HEK293 (cell line): Measurements from ENCODE around the gene CCDC158.

Source experiments
- GLIS1 ChIP-seq: fragments of 450-650 bp; formaldehyde crosslinking; IDR thresholded peaks from 2 replicates; pipeline ENCODE4 v1.5.1; 2016; ENCODE audit warnings: missing biosample characterization, missing genetic modification characterization
- GLIS2 ChIP-seq: fragments of 450-650 bp; formaldehyde crosslinking; IDR thresholded peaks from 2 replicates; pipeline ENCODE4 v1.5.1; 2016; ENCODE audit warnings: missing biosample characterization, missing genetic modification characterization
- HOXD13 ChIP-seq: sonication (generic); formaldehyde crosslinking; IDR thresholded peaks from 2 replicates; pipeline ENCODE4 v1.8.0; 2022; ENCODE audit warnings: missing genetic modification reagents, borderline replicate concordance
- KLF16 ChIP-seq: fragments of 450-650 bp; formaldehyde crosslinking; IDR thresholded peaks from 2 replicates; pipeline ENCODE4 v1.5.1; 2017; ENCODE audit warnings: missing biosample characterization, missing genetic modification characterization
- OVOL3 ChIP-seq: fragments of 450-650 bp; formaldehyde crosslinking; IDR thresholded peaks from 2 replicates; pipeline ENCODE4 v1.5.1; 2016; ENCODE audit warnings: missing biosample characterization, missing genetic modification characterization
- SP2 ChIP-seq: fragments of 450-650 bp; formaldehyde crosslinking; IDR thresholded peaks from 2 replicates; pipeline ENCODE4 v1.5.1; 2016; ENCODE audit warnings: missing biosample characterization, missing genetic modification characterization
- SP7 ChIP-seq: fragments of 450-650 bp; formaldehyde crosslinking; IDR thresholded peaks from 2 replicates; pipeline ENCODE4 v1.5.1; 2016; ENCODE audit warnings: missing biosample characterization, missing genetic modification characterization
- ZBTB17 ChIP-seq: fragments of 450-650 bp; formaldehyde crosslinking; IDR thresholded peaks from 2 replicates; pipeline ENCODE4 v1.5.1; 2016; ENCODE audit warnings: missing biosample characterization, missing genetic modification characterization
- ZBTB20 ChIP-seq: fragments of 450-650 bp; formaldehyde crosslinking; IDR thresholded peaks from 2 replicates; pipeline ENCODE4 v1.5.1; 2016; ENCODE audit warnings: missing biosample characterization, missing genetic modification characterization
- ZBTB8A ChIP-seq: fragments of 450-650 bp; formaldehyde crosslinking; IDR thresholded peaks from 2 replicates; pipeline ENCODE4 v1.5.1; 2016; ENCODE audit warnings: missing biosample characterization, missing genetic modification characterization
- ZFHX2 ChIP-seq: fragments of 450-650 bp; formaldehyde crosslinking; conservative IDR thresholded peaks from 2 replicates; pipeline ENCODE4 v1.5.1; 2016; ENCODE audit warnings: missing biosample characterization, missing genetic modification characterization
- ZFP3 ChIP-seq: fragments of 450-650 bp; formaldehyde crosslinking; IDR thresholded peaks from 2 replicates; pipeline ENCODE4 v1.5.1; 2016; ENCODE audit warnings: low read depth, missing biosample characterization, missing genetic modification characterization
- ZNF112 ChIP-seq: fragments of 450-650 bp; formaldehyde crosslinking; IDR thresholded peaks from 2 replicates; pipeline ENCODE4 v1.5.0; 2017; ENCODE audit warnings: missing biosample characterization, missing genetic modification characterization
- ZNF223 ChIP-seq: fragments of 450-650 bp; formaldehyde crosslinking; IDR thresholded peaks from 2 replicates; pipeline ENCODE4 v1.5.1; 2016; ENCODE audit warnings: missing biosample characterization, missing genetic modification characterization
- ZNF335 ChIP-seq: fragments of 450-650 bp; formaldehyde crosslinking; conservative IDR thresholded peaks from 2 replicates; pipeline ENCODE4 v1.5.1; 2016; ENCODE audit warnings: missing biosample characterization, missing genetic modification characterization
- ZNF341 ChIP-seq: fragments of 450-650 bp; formaldehyde crosslinking; IDR thresholded peaks from 2 replicates; pipeline ENCODE4; 2016; ENCODE audit warnings: low read depth, missing biosample characterization, missing genetic modification characterization
- ZNF394 ChIP-seq: fragments of 450-650 bp; formaldehyde crosslinking; IDR thresholded peaks from 2 replicates; pipeline ENCODE4 v1.5.1; 2016; ENCODE audit warnings: missing biosample characterization, missing genetic modification characterization, mild to moderate bottlenecking, moderate library complexity, borderline replicate concordance
- ZNF600 ChIP-seq: fragments of 450-650 bp; formaldehyde crosslinking; IDR thresholded peaks from 2 replicates; pipeline ENCODE4 v1.5.1; 2016; ENCODE audit warnings: missing biosample characterization, missing genetic modification characterization
- ZNF785 ChIP-seq: fragments of 450-650 bp; formaldehyde crosslinking; IDR thresholded peaks from 2 replicates; pipeline ENCODE4 v1.5.1; 2016; ENCODE audit warnings: missing biosample characterization, missing genetic modification characterization
- ZNF837 ChIP-seq: fragments of 450-650 bp; formaldehyde crosslinking; IDR thresholded peaks from 2 replicates; pipeline ENCODE4 v1.5.1; 2016; ENCODE audit warnings: missing biosample characterization, missing genetic modification characterization
- ZSCAN30 ChIP-seq: fragments of 450-650 bp; IDR thresholded peaks from 2 replicates; pipeline ENCODE4 v1.5.1; 2018; ENCODE audit warnings: missing biosample characterization, mild to moderate bottlenecking, missing genetic modification characterization, moderate library complexity
- ZXDB ChIP-seq: fragments of 450-650 bp; formaldehyde crosslinking; IDR thresholded peaks from 2 replicates; pipeline ENCODE4 v1.5.1; 2016; ENCODE audit warnings: missing biosample characterization, missing genetic modification characterization
- TF ChIP-seq, protein P1 (sequence below): fragments of 450-650 bp; formaldehyde crosslinking; IDR thresholded peaks from 2 replicates; pipeline ENCODE4 v1.5.1; 2016; ENCODE audit warnings: missing biosample characterization, missing genetic modification characterization
- TF ChIP-seq, protein P2 (sequence below): fragments of 450-650 bp; formaldehyde crosslinking; IDR thresholded peaks from 2 replicates; pipeline ENCODE4 v1.5.1; 2016; ENCODE audit warnings: missing biosample characterization, missing genetic modification characterization
- TF ChIP-seq, protein P3 (sequence below): fragments of 450-650 bp; formaldehyde crosslinking; conservative IDR thresholded peaks from 2 replicates; pipeline ENCODE4 v1.5.1; 2016; ENCODE audit warnings: low read depth, missing biosample characterization, missing genetic modification characterization
- TF ChIP-seq, protein P4 (sequence below): fragments of 450-650 bp; formaldehyde crosslinking; IDR thresholded peaks from 2 replicates; pipeline ENCODE4 v1.5.1; 2016; ENCODE audit warnings: missing biosample characterization, missing genetic modification characterization
- TF ChIP-seq, protein P5 (sequence below): fragments of 450-650 bp; formaldehyde crosslinking; IDR thresholded peaks from 2 replicates; pipeline ENCODE4 v1.5.1; 2016; ENCODE audit warnings: missing biosample characterization, missing genetic modification characterization
- TF ChIP-seq, protein P6 (sequence below): fragments of 450-650 bp; formaldehyde crosslinking; IDR thresholded peaks from 2 replicates; pipeline ENCODE4 v1.5.1; 2016; ENCODE audit warnings: missing biosample characterization, missing genetic modification characterization

Gene CCDC158

DNA sequence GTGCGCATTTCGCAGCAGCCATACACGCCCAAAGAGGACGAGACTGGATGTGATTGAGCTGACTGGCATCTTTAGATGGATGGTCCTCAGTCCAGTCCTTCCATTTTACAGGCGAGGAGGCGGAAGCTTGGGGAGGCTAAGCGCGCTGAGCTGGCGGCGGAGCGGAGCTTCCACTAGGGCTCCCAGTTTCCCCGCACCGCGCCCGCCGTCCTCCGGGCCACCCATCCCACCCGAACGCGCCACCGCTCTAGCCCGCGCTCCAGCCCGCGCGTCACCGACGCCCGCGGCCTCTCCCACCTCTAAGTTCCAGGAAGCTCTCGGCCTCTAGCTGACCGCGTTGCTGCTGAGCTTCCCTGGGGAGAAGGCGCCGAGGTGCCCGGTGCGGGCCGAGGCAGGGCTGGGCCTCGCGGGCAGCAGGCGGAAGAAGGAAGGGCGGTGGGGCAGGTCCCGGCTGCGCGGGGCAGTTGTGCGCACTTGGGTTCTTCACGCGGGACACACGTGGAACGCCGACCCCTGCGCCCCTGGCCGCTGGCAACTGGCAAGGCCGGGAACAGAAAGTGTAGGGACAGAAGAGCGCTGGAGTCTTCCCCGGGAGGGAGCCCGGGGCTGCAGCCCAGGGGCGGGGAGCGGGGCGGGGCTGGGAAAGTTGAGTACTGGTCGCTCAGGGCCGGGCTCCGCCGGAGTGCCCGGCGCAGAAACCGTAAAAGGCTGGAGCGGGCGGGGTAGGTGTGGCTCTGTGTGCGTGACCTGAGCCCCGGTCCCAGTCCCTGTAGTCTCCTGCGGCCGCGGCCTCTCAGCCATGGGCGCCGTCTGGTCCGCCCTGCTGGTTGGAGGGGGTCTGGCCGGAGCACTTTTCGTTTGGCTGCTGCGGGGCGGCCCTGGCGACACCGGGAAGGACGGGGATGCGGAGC is 114.7 kb downstream of the CCDC158 start, which contains the start of gene STBD1 (continued):
- TF ChIP-seq, protein P1, sequence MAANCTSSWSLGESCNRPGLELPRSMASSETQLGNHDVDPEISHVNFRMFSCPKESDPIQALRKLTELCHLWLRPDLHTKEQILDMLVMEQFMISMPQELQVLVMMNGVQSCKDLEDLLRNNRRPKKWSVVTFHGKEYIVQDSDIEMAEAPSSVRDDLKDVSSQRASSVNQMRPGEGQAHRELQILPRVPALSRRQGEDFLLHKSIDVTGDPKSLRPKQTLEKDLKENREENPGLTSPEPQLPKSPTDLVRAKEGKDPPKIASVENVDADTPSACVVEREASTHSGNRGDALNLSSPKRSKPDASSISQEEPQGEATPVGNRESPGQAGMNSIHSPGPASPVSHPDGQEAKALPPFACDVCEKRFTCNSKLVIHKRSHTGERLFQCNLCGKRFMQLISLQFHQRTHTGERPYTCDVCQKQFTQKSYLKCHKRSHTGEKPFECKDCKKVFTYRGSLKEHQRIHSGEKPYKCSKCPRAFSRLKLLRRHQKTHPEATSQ (tag by site-specific recombination), result peak; percentile 53; the same call in 1 of the 2 replicates
- peak; percentile 21; the same call in 1 of the 2 replicates for TF ChIP-seq GLIS2 (tag by site-specific recombination)
- TF ChIP-seq, protein P2, sequence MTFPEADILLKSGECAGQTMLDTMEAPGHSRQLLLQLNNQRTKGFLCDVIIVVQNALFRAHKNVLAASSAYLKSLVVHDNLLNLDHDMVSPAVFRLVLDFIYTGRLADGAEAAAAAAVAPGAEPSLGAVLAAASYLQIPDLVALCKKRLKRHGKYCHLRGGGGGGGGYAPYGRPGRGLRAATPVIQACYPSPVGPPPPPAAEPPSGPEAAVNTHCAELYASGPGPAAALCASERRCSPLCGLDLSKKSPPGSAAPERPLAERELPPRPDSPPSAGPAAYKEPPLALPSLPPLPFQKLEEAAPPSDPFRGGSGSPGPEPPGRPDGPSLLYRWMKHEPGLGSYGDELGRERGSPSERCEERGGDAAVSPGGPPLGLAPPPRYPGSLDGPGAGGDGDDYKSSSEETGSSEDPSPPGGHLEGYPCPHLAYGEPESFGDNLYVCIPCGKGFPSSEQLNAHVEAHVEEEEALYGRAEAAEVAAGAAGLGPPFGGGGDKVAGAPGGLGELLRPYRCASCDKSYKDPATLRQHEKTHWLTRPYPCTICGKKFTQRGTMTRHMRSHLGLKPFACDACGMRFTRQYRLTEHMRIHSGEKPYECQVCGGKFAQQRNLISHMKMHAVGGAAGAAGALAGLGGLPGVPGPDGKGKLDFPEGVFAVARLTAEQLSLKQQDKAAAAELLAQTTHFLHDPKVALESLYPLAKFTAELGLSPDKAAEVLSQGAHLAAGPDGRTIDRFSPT (tag by site-specific recombination), result peak; percentile 88
- peak; percentile 96 for TF ChIP-seq ZBTB8A (tag by site-specific recombination)
- TF ChIP-seq ZSCAN30 (tag by site-specific recombination), result peak; percentile 79
- peak; percentile 15; the same call in 1 of the 2 replicates for TF ChIP-seq GLIS1 (tag by site-specific recombination)
- TF ChIP-seq ZFP3 (tag by site-specific recombination), result no peak
- peak; percentile 80 for TF ChIP-seq ZNF600 (tag by site-specific recombination)
- TF ChIP-seq, protein P3, sequence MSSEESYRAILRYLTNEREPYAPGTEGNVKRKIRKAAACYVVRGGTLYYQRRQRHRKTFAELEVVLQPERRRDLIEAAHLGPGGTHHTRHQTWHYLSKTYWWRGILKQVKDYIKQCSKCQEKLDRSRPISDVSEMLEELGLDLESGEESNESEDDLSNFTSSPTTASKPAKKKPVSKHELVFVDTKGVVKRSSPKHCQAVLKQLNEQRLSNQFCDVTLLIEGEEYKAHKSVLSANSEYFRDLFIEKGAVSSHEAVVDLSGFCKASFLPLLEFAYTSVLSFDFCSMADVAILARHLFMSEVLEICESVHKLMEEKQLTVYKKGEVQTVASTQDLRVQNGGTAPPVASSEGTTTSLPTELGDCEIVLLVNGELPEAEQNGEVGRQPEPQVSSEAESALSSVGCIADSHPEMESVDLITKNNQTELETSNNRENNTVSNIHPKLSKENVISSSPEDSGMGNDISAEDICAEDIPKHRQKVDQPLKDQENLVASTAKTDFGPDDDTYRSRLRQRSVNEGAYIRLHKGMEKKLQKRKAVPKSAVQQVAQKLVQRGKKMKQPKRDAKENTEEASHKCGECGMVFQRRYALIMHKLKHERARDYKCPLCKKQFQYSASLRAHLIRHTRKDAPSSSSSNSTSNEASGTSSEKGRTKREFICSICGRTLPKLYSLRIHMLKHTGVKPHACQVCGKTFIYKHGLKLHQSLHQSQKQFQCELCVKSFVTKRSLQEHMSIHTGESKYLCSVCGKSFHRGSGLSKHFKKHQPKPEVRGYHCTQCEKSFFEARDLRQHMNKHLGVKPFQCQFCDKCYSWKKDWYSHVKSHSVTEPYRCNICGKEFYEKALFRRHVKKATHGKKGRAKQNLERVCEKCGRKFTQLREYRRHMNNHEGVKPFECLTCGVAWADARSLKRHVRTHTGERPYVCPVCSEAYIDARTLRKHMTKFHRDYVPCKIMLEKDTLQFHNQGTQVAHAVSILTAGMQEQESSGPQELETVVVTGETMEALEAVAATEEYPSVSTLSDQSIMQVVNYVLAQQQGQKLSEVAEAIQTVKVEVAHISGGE (tag by site-specific recombination), result peak; percentile 80
- TF ChIP-seq KLF16 (tag by site-specific recombination), result no peak
- TF ChIP-seq OVOL3, result no peak
- peak; percentile 65 for TF ChIP-seq SP2
- peak; percentile 78 for TF ChIP-seq ZNF335 (tag by site-specific recombination)
- TF ChIP-seq ZFHX2 (tag by site-specific recombination), result peak; percentile 66
- peak; percentile 69 for TF ChIP-seq ZBTB17 (tag by site-specific recombination)
- TF ChIP-seq, protein P4, sequence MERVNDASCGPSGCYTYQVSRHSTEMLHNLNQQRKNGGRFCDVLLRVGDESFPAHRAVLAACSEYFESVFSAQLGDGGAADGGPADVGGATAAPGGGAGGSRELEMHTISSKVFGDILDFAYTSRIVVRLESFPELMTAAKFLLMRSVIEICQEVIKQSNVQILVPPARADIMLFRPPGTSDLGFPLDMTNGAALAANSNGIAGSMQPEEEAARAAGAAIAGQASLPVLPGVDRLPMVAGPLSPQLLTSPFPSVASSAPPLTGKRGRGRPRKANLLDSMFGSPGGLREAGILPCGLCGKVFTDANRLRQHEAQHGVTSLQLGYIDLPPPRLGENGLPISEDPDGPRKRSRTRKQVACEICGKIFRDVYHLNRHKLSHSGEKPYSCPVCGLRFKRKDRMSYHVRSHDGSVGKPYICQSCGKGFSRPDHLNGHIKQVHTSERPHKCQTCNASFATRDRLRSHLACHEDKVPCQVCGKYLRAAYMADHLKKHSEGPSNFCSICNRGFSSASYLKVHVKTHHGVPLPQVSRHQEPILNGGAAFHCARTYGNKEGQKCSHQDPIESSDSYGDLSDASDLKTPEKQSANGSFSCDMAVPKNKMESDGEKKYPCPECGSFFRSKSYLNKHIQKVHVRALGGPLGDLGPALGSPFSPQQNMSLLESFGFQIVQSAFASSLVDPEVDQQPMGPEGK (tag by site-specific recombination), result peak; percentile 62
- TF ChIP-seq, protein P5, sequence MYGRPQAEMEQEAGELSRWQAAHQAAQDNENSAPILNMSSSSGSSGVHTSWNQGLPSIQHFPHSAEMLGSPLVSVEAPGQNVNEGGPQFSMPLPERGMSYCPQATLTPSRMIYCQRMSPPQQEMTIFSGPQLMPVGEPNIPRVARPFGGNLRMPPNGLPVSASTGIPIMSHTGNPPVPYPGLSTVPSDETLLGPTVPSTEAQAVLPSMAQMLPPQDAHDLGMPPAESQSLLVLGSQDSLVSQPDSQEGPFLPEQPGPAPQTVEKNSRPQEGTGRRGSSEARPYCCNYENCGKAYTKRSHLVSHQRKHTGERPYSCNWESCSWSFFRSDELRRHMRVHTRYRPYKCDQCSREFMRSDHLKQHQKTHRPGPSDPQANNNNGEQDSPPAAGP (tag by site-specific recombination), result peak; percentile 79
- TF ChIP-seq HOXD13 (CRISPR knock-in tag), result peak; percentile 61; the same call in 1 of the 2 replicates
- peak; percentile 75; the same call in 1 of the 2 replicates for TF ChIP-seq ZNF341 (tag by site-specific recombination)
- peak; percentile 59 for TF ChIP-seq SP7 (tag by site-specific recombination)
- TF ChIP-seq ZBTB20, result peak; percentile 77; the same call in 1 of the 2 replicates
- TF ChIP-seq ZNF394 (tag by site-specific recombination), result peak; percentile 47; the same call in 1 of the 2 replicates
- TF ChIP-seq ZXDB (tag by site-specific recombination), result peak; percentile 96
- no peak for TF ChIP-seq ZNF785 (tag by site-specific recombination)
- no peak for TF ChIP-seq ZNF837 (tag by site-specific recombination)
- TF ChIP-seq ZNF112 (tag by site-specific recombination), result no peak
- TF ChIP-seq, protein P6, sequence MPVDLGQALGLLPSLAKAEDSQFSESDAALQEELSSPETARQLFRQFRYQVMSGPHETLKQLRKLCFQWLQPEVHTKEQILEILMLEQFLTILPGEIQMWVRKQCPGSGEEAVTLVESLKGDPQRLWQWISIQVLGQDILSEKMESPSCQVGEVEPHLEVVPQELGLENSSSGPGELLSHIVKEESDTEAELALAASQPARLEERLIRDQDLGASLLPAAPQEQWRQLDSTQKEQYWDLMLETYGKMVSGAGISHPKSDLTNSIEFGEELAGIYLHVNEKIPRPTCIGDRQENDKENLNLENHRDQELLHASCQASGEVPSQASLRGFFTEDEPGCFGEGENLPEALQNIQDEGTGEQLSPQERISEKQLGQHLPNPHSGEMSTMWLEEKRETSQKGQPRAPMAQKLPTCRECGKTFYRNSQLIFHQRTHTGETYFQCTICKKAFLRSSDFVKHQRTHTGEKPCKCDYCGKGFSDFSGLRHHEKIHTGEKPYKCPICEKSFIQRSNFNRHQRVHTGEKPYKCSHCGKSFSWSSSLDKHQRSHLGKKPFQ (tag by site-specific recombination), result no peak
- TF ChIP-seq ZNF223 (tag by site-specific recombination), result no peak
